OCI-LY1 (cell line): ENCODE measurements around the gene SDHD.

ENCODE experiments used
- H2AFZ ChIP-seq: fragments of 200-600 bp; sonication (generic), shearing (Covaris generic); 2 replicates; pipeline ENCODE4 v1.6.0; 2014; ENCODE audit warnings: antibody characterized with exemption, mild to moderate bottlenecking, low read length
- H3F3A ChIP-seq: fragments of 200-600 bp; sonication (generic), shearing (Covaris generic); 2 replicates; pipeline ENCODE4 v1.6.0; 2014; ENCODE audit warnings: mild to moderate bottlenecking, antibody characterized with exemption, low read length, moderate library complexity; ENCODE audit not compliant: insufficient read depth
- H3K27ac ChIP-seq: fragments of 200-600 bp; sonication (generic); 2 replicates; pipeline ENCODE4 v1.5.1; 2014; ENCODE audit warnings: low read length, mixed run types, mild to moderate bottlenecking, low read depth; ENCODE audit not compliant: poor library complexity, severe bottlenecking
- H3K27me3 ChIP-seq: fragments of 200-600 bp; sonication (generic); 2 replicates; pipeline ENCODE4 v1.6.0; 2014; ENCODE audit warnings: antibody characterized with exemption, mild to moderate bottlenecking, low read length, moderate library complexity; ENCODE audit not compliant: insufficient read depth
- H3K36me3 ChIP-seq: fragments of 200-600 bp; sonication (generic); 2 replicates; pipeline ENCODE4 v1.6.1; 2014; ENCODE audit warnings: mild to moderate bottlenecking, antibody characterized with exemption, low read length, moderate library complexity, mixed read lengths; ENCODE audit not compliant: insufficient read depth
- H3K4me1 ChIP-seq: fragments of 200-600 bp; sonication (generic); 2 replicates; pipeline ENCODE4 v1.5.1; 2014; ENCODE audit warnings: mild to moderate bottlenecking, low read length, moderate library complexity; ENCODE audit not compliant: insufficient read depth, severe bottlenecking
- H3K4me2 ChIP-seq: fragments of 200-600 bp; sonication (generic), shearing (Covaris generic); 2 replicates; pipeline ENCODE4 v1.6.1; 2014; ENCODE audit warnings: low read length
- H3K4me3 ChIP-seq: fragments of 200-600 bp; sonication (generic); 2 replicates; pipeline ENCODE4 v1.5.1; 2014; ENCODE audit warnings: low read length, low read depth, mild to moderate bottlenecking, mixed read lengths; ENCODE audit not compliant: poor library complexity, severe bottlenecking
- H3K79me2 ChIP-seq: fragments of 200-600 bp; shearing (Covaris generic); 2 replicates; pipeline ENCODE4 v1.6.1; 2016; ENCODE audit warnings: mixed run types, low read length, mixed read lengths; ENCODE audit not compliant: insufficient read depth
- H3K9ac ChIP-seq: fragments of 200-600 bp; sonication (generic), shearing (Covaris generic); 2 replicates; pipeline ENCODE4 v1.6.1; 2014; ENCODE audit warnings: mild to moderate bottlenecking, low read length, mixed read lengths
- H3K9me2 ChIP-seq: fragments of 200-600 bp; sonication (generic), shearing (Covaris generic); 2 replicates; pipeline ENCODE4 v1.6.1; 2014; ENCODE audit warnings: low read depth, mild to moderate bottlenecking, low read length, mixed read lengths
- H3K9me3 ChIP-seq: fragments of 200-600 bp; shearing (Covaris generic); 2 replicates; pipeline ENCODE4 v1.6.1; 2014; ENCODE audit warnings: low read length, mixed read lengths
- H4K20me1 ChIP-seq: fragments of 200-600 bp; sonication (generic), shearing (Covaris generic); 2 replicates; pipeline ENCODE4 v1.6.0; 2016; ENCODE audit warnings: mild to moderate bottlenecking, low read length; ENCODE audit not compliant: insufficient read depth
- EZH2 ChIP-seq: fragments of 200-600 bp; sonication (generic), shearing (Covaris generic); IDR thresholded peaks from 2 replicates; pipeline ENCODE4 v1.8.0; 2017; ENCODE audit warnings: borderline replicate concordance, mixed run types, mild to moderate bottlenecking, antibody characterized with exemption, low read length, moderate library complexity, mixed read lengths
- TF ChIP-seq, protein P1 (sequence below): fragments of 200-600 bp; sonication (generic), shearing (Covaris generic); IDR thresholded peaks from 2 replicates; pipeline ENCODE4 v1.5.1; 2017; ENCODE audit warnings: mild to moderate bottlenecking, antibody characterized with exemption, low read length, moderate library complexity, mixed read lengths

SDHD gene

DNA sequence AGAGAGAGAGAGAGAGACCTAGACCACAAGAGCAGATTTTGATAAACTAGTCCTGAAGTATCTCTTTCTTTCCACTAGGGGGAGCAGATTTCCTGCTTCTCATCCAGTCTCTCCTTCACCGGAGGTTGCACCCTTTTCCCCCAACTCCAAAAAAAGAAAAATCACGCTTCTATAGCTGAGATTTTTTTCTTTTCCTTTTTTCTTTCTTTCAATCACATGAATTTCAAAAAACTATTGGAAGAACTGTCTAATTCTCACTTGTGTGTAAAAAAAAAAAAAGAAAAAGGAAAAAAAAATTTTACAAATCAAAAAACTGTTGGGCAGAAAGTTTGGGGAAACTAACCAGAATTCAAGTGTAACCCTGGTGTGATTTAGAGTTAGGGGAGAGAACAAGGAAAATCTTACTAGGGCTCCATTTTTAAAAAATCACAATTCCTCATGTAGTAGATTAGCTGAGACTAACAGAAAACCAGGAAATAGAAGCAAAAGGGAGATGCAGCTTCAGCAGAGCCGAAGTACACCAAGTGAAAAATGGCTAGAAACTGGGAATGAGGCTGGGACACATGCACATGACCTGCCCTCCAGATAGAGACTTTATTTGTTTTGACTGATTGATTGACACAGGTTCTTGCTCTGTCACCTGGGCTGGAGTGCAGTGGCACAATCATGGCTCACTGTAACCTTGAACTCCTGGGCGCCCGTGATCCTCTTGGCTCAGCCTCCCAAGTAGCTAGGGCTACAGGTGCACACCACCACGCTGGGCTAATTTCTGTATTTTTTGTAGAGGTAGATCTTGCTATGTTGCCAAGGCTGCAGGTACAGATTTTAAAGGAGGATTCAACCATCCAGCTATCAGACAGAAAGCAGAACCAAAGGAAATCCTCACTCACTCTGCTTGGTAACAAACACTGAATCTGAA lies 27.1 kb downstream of the SDHD start:
- H3K79me2 ChIP-seq = no peaks in the 10 kb centered on the region
- H3K9ac ChIP-seq = no peak overlapping the region
- TF ChIP-seq, protein P1, sequence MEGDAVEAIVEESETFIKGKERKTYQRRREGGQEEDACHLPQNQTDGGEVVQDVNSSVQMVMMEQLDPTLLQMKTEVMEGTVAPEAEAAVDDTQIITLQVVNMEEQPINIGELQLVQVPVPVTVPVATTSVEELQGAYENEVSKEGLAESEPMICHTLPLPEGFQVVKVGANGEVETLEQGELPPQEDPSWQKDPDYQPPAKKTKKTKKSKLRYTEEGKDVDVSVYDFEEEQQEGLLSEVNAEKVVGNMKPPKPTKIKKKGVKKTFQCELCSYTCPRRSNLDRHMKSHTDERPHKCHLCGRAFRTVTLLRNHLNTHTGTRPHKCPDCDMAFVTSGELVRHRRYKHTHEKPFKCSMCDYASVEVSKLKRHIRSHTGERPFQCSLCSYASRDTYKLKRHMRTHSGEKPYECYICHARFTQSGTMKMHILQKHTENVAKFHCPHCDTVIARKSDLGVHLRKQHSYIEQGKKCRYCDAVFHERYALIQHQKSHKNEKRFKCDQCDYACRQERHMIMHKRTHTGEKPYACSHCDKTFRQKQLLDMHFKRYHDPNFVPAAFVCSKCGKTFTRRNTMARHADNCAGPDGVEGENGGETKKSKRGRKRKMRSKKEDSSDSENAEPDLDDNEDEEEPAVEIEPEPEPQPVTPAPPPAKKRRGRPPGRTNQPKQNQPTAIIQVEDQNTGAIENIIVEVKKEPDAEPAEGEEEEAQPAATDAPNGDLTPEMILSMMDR = peak; percentile 77
- no peak for TF ChIP-seq EZH2
- no peak overlapping the region for H3K4me3 ChIP-seq
- no peaks in the 10 kb centered on the region for H3K4me1 ChIP-seq
- H3K36me3 ChIP-seq = no peaks in the 10 kb centered on the region
- no peaks in the 10 kb centered on the region for H4K20me1 ChIP-seq
- H3K9me3 ChIP-seq = peaks cover 5% of the 10 kb centered on the region; the same call in 1 of the 2 replicates
- H3K4me2 ChIP-seq = no peak overlapping the region
- H3K27me3 ChIP-seq = no peaks in the 10 kb centered on the region
- H3F3A ChIP-seq = no peaks in the 10 kb centered on the region
- no peaks in the 10 kb centered on the region for H3K9me2 ChIP-seq
- no peak overlapping the region for H3K27ac ChIP-seq
- no peak overlapping the region for H2AFZ ChIP-seq

DNA sequence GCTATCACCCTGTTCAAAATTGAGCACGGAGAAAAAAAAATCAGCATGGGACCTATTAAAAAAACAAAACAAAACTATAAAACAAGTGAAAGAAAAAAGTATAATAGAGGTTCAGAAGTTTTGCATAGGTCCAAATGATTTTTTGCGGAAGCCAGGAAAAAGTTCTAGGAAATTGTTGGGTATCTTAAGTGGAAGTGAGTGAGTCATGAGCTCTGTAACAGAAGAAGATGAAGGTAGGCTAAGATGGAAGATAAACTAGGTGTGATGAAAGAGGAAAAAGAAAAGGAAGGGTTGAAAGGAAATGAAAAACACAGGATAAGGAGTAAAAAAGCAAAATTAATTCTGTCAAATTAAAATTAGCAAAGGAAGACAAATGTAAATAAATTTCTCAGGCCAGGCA lies 27.8 kb downstream of the SDHD start:
- H3K27me3 ChIP-seq = no peaks in the 10 kb centered on the region
- H3K4me1 ChIP-seq = no peaks in the 10 kb centered on the region
- H3K27ac ChIP-seq = no peak overlapping the region
- no peak overlapping the region for H3K9ac ChIP-seq
- TF ChIP-seq, protein P1 = no peak
- TF ChIP-seq EZH2 = no peak
- no peaks in the 10 kb centered on the region for H3K9me2 ChIP-seq
- H3K4me3 ChIP-seq = no peak overlapping the region
- no peaks in the 10 kb centered on the region for H3K36me3 ChIP-seq
- no peaks in the 10 kb centered on the region for H3K79me2 ChIP-seq
- H3K9me3 ChIP-seq = peaks cover 5% of the 10 kb centered on the region; the same call in 1 of the 2 replicates
- H2AFZ ChIP-seq = no peak overlapping the region
- H3F3A ChIP-seq = no peaks in the 10 kb centered on the region
- no peak overlapping the region for H3K4me2 ChIP-seq
- H4K20me1 ChIP-seq = no peaks in the 10 kb centered on the region

GRCh38 chr11:112115386-112115785 lies 28.7 kb downstream of the SDHD start:
- Histone ChIP-seq H3K27ac (no peak overlapping the region), H3K4me1 (no peaks in the 10 kb centered on the region), H3F3A (no peaks in the 10 kb centered on the region), H3K79me2 (no peaks in the 10 kb centered on the region), H3K9me2 (no peaks in the 10 kb centered on the region), H3K4me3 (no peak overlapping the region), H3K4me2 (no peak overlapping the region), H3K9ac (no peak overlapping the region), H2AFZ (no peak overlapping the region), H3K27me3 (no peaks in the 10 kb centered on the region), H4K20me1 (no peaks in the 10 kb centered on the region), H3K36me3 (no peaks in the 10 kb centered on the region), H3K9me3 (peaks cover 5% of the 10 kb centered on the region; the same call in 1 of the 2 replicates)
- TF ChIP-seq EZH2 = no peak
- TF ChIP-seq, protein P1 = no peak
